Measurements from ENCODE around the gene SPO11. TPM values are rescaled to one million over a fixed set of nuclear protein-coding genes. Genes with fewer than 3 reads are reported as not detected.

Gene SPO11
- total RNA-seq, 1 donor from 2014 or later = not detected

DNA sequence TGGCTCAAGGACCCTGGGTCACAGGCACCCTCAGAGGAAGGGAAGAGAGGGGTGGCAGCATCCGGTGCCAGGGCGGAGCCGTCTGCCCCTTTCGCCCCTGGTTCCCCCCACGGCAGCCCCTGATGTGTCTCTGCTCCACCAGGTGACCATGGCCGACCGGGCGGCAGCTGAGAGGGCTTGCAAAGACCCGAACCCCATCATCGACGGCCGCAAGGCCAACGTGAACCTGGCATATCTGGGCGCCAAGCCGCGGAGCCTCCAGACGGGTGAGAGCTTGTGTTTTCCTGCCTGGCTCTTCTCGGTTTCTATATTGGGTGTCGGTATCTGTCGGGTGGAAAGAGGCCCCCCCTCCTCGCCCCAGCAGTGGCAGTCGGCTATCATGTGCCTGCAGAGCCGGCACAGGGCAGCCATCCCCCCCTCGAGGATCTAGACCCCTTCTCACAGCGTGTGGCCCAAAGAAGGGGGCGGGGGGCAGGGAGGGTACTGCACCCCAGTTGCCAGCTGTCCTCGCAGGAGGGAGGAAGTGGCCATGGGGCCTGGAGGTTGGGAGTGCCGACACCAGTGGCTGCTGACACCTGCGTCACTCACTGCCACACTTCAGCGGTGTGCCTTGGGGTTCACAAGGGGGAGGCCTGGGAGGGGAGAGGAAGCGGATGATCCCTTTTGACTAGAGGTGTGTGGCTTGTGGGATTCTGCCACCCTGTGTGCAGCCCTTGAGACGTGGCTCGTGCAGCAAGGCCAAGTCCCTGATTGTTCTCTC lies 63.1 kb downstream of the SPO11 start:
- peaks cover 11% of the 10 kb centered on the region for H3K36me3 ChIP-seq
- ATAC-seq (no peak), DNase-seq (peak; percentile 69)
- H3K9me3 ChIP-seq = no peaks in the 10 kb centered on the region
- H3K4me1 ChIP-seq = peaks cover 45% of the 10 kb centered on the region
- TF ChIP-seq CTCF (IDR thresholded peaks at IDR 0.05) = no peak
- peak overlapping the region; percentile 45 for H3K27ac ChIP-seq
- no peaks in the 10 kb centered on the region for H3K27me3 ChIP-seq
- peak overlapping the region; percentile 64 for H3K4me3 ChIP-seq
- intact Hi-C loops (cut with DNase I) = no loop called here

Small RNA genes lying within 50 kb of the gene (microRNA-seq; reads per million reads assigned to microRNA genes)
- not detected for gene MIR4325 (ENCODE audit: borderline microRNAs expressed)

Other genes starting within 250 kb of the SPO11 start
- gene BMP7, start 63.2 kb upstream of the SPO11 start, total RNA-seq = 1.2 TPM
- 14.9 TPM for gene RAE1, start 21.5 kb downstream of the SPO11 start, total RNA-seq
- 13.4 TPM for gene RBM38, start 61.6 kb downstream of the SPO11 start, total RNA-seq
- gene CTCFL, start 195.3 kb downstream of the SPO11 start, total RNA-seq = not detected
- 4.7 TPM for gene PCK1, start 231.3 kb downstream of the SPO11 start, total RNA-seq